ENCODE results near the gene DAGLA.

The DAGLA gene

GRCh38 chr11:61716478-61717285, 36.5 kb downstream of the DAGLA start:
- no peak overlapping the region for H3K27ac ChIP-seq
- TF ChIP-seq CTCF (conservative IDR thresholded peaks at IDR 0.05) = no peak

- TF ChIP-seq ZFX (IDR thresholded peaks at IDR 0.05) (no peak), CTCF (conservative IDR thresholded peaks at IDR 0.05) (no peak)
- no peak overlapping the region for H3K27ac ChIP-seq
Observed at GRCh38 chr11:61717286-61718033, 37.3 kb downstream of the DAGLA start.

- H3K27ac ChIP-seq = no peak overlapping the region
- TF ChIP-seq ZFX (IDR thresholded peaks at IDR 0.05) = no peak
Observed at GRCh38 chr11:61718046-61718531, 37.9 kb downstream of the DAGLA start.

- H3K27ac ChIP-seq = no peak overlapping the region
- TF ChIP-seq ZFX (IDR thresholded peaks at IDR 0.05) (no peak), CTCF (conservative IDR thresholded peaks at IDR 0.05) (no peak)
Observed at GRCh38 chr11:61718621-61719302, 38.6 kb downstream of the DAGLA start.

- no peak overlapping the region for H3K27ac ChIP-seq
- TF ChIP-seq CTCF (conservative IDR thresholded peaks at IDR 0.05) = no peak
- TF ChIP-seq ZFX (IDR thresholded peaks at IDR 0.05) = no peak
Observed at GRCh38 chr11:61719978-61720377, 39.8 kb downstream of the DAGLA start.

GRCh38 chr11:61720597-61720996, 40.4 kb downstream of the DAGLA start:
- TF ChIP-seq ZFX (IDR thresholded peaks at IDR 0.05) (no peak), CTCF (conservative IDR thresholded peaks at IDR 0.05) (no peak)
- no peak overlapping the region for H3K27ac ChIP-seq

- no peak overlapping the region for H3K27ac ChIP-seq
- TF ChIP-seq CTCF (conservative IDR thresholded peaks at IDR 0.05) = no peak
- no peak for TF ChIP-seq ZFX (IDR thresholded peaks at IDR 0.05)
Observed at GRCh38 chr11:61724437-61724836, 44.2 kb downstream of the DAGLA start.
